ENCODE results near the gene RBM47. TPM values are rescaled to one million over a fixed set of nuclear protein-coding genes. Genes with fewer than 3 reads are reported as not detected.

Gene RBM47
- total RNA-seq, 2 experiments from 2014 or later = 0.27 to 0.92 TPM

- no peak overlapping the region for H3K4me3 Mint-ChIP-seq
- Histone ChIP-seq H3K9me3 (ENCODE audit: control insufficient read depth in 1 of 2, insufficient read depth in 1 of 2, low read length in 2 of 2) (no peaks in the 10 kb centered on the region), H3K4me3 (ENCODE audit: low read length) (no peak overlapping the region), H3K36me3 (ENCODE audit: insufficient read depth, low read length) (no peaks in the 10 kb centered on the region), H3K27me3 (ENCODE audit: control insufficient read depth in 1 of 2, insufficient read depth in 2 of 2, low read length in 2 of 2) (no peaks in the 10 kb centered on the region), H3K27ac (ENCODE audit: low read depth in 1 of 2, low read length in 2 of 2) (no peak overlapping the region), H3K4me1 (ENCODE audit: insufficient read depth, low read length) (peaks cover 5% of the 10 kb centered on the region)
- POLR2A ChIA-PET = no interaction called here
- DNase-seq = no peak
- no peak overlapping the region for H3K27ac Mint-ChIP-seq
- intact Hi-C loops (cut with DNase I, micrococcal nuclease) = no loop called here
- CTCF ChIA-PET = no interaction called here
- no peaks in the 10 kb centered on the region for H3K36me3 Mint-ChIP-seq (ENCODE audit: low read depth)
- TF ChIP-seq CTCF (IDR thresholded peaks at IDR 0.05) = no peak
- H3K4me1 Mint-ChIP-seq (ENCODE audit: low read depth) = no peaks in the 10 kb centered on the region
- no peaks in the 10 kb centered on the region for H3K9me3 Mint-ChIP-seq
- H3K27me3 Mint-ChIP-seq = peaks cover 5% of the 10 kb centered on the region
- no peak for ATAC-seq (ENCODE audit: poor library complexity)
These were observed 48.2 kb downstream of the RBM47 start for GRCh38 chr4:40581254-40582140.

GRCh38 chr4:40579983-40580382 lies 49.7 kb downstream of the RBM47 start:
- ChIA-PET CTCF (no interaction called here), POLR2A (no interaction called here)
- no peak for ATAC-seq (ENCODE audit: poor library complexity)
- Histone ChIP-seq H3K27ac (ENCODE audit: low read depth in 1 of 2, low read length in 2 of 2) (no peak overlapping the region), H3K27me3 (ENCODE audit: control insufficient read depth in 1 of 2, insufficient read depth in 2 of 2, low read length in 2 of 2) (no peaks in the 10 kb centered on the region), H3K36me3 (ENCODE audit: insufficient read depth, low read length) (no peaks in the 10 kb centered on the region), H3K4me1 (ENCODE audit: insufficient read depth, low read length) (peaks cover 7% of the 10 kb centered on the region), H3K4me3 (ENCODE audit: low read length) (no peak overlapping the region), H3K9me3 (ENCODE audit: control insufficient read depth in 1 of 2, insufficient read depth in 1 of 2, low read length in 2 of 2) (no peaks in the 10 kb centered on the region)
- intact Hi-C loops (cut with DNase I, micrococcal nuclease) = no loop called here
- Mint-ChIP-seq H3K9me3 (no peaks in the 10 kb centered on the region), H3K36me3 (ENCODE audit: low read depth) (no peaks in the 10 kb centered on the region), H3K27ac (no peak overlapping the region), H3K4me1 (ENCODE audit: low read depth) (no peaks in the 10 kb centered on the region), H3K4me3 (no peak overlapping the region), H3K27me3 (peaks cover 5% of the 10 kb centered on the region)
- no peak for DNase-seq
- no peak for TF ChIP-seq CTCF (IDR thresholded peaks at IDR 0.05)

GRCh38 chr4:40577588-40578253 lies 51.9 kb downstream of the RBM47 start:
- Mint-ChIP-seq H3K4me1 (ENCODE audit: low read depth) (peaks cover 7% of the 10 kb centered on the region), H3K4me3 (no peak overlapping the region), H3K27ac (no peak overlapping the region), H3K36me3 (ENCODE audit: low read depth) (no peaks in the 10 kb centered on the region), H3K9me3 (no peaks in the 10 kb centered on the region), H3K27me3 (peaks cover 3% of the 10 kb centered on the region)
- DNase-seq (no peak), ATAC-seq (ENCODE audit: poor library complexity) (no peak)
- CTCF ChIA-PET = no interaction called here
- Histone ChIP-seq H3K27ac (ENCODE audit: low read depth in 1 of 2, low read length in 2 of 2) (peak overlapping the region in 1 of 2 donors; percentile 41), H3K27me3 (ENCODE audit: control insufficient read depth in 1 of 2, insufficient read depth in 2 of 2, low read length in 2 of 2) (no peaks in the 10 kb centered on the region), H3K9me3 (ENCODE audit: control insufficient read depth in 1 of 2, insufficient read depth in 1 of 2, low read length in 2 of 2) (no peaks in the 10 kb centered on the region), H3K4me3 (ENCODE audit: low read length) (no peak overlapping the region), H3K4me1 (ENCODE audit: insufficient read depth, low read length) (peaks cover 7% of the 10 kb centered on the region), H3K36me3 (ENCODE audit: insufficient read depth, low read length) (no peaks in the 10 kb centered on the region)
- intact Hi-C loops (cut with DNase I, micrococcal nuclease) = no loop called here
- POLR2A ChIA-PET = no interaction called here
- no peak for TF ChIP-seq CTCF (IDR thresholded peaks at IDR 0.05)

Measured in CD4-positive, alpha-beta T cell (primary cell).